Stimulated activated CD8-positive, alpha-beta memory T cell treated with anti-CD3 and anti-CD28 coated beads, Interleukin-4, amount 100 ng/mL, for 1 hour (primary cell): ENCODE data around the gene MOB3A.

Experiments used
- DNase-seq, 2 donors: peaks; one replicate each; pipeline ENCODE4 v3.0.0-alpha.2; 2020; ENCODE audit warnings: low read depth in 2 of 2, low spot score in 1 of 2

Gene MOB3A

GRCh38 chr19:2123682-2124387 is 27.7 kb upstream of the MOB3A start:
- no peak for DNase-seq

- DNase-seq, result no peak
These were observed 26.9 kb upstream of the MOB3A start for GRCh38 chr19:2122982-2123381.

- DNase-seq, result no peak
These were observed 26.1 kb upstream of the MOB3A start for GRCh38 chr19:2122251-2122650.

GRCh38 chr19:2121416-2122051 is 25.4 kb upstream of the MOB3A start:
- no peak for DNase-seq

- DNase-seq, result no peak
These were observed 24.7 kb upstream of the MOB3A start for GRCh38 chr19:2120821-2121220.

- DNase-seq, result no peak
These were observed 24.0 kb upstream of the MOB3A start for GRCh38 chr19:2119921-2120785.

GRCh38 chr19:2118438-2118837 is 22.3 kb upstream of the MOB3A start:
- DNase-seq, result no peak

- no peak for DNase-seq
These were observed 21.3 kb upstream of the MOB3A start for GRCh38 chr19:2117215-2117960.

- DNase-seq, result no peak
These were observed 20.4 kb upstream of the MOB3A start for GRCh38 chr19:2116507-2116906.

GRCh38 chr19:2115911-2116426 is 19.8 kb upstream of the MOB3A start:
- DNase-seq, result no peak

- DNase-seq, result no peak
These were observed 19.2 kb upstream of the MOB3A start for GRCh38 chr19:2115324-2115723.

GRCh38 chr19:2114821-2115220 is 18.7 kb upstream of the MOB3A start:
- DNase-seq, result no peak

GRCh38 chr19:2114218-2114617 is 18.1 kb upstream of the MOB3A start:
- DNase-seq, result no peak

GRCh38 chr19:2113439-2114211 is 17.5 kb upstream of the MOB3A start:
- DNase-seq, result no peak

GRCh38 chr19:2112516-2113320 is 16.6 kb upstream of the MOB3A start:
- no peak for DNase-seq

- DNase-seq, result no peak
These were observed 15.8 kb upstream of the MOB3A start for GRCh38 chr19:2111886-2112285.

GRCh38 chr19:2111425-2111824 is 15.3 kb upstream of the MOB3A start:
- no peak for DNase-seq

GRCh38 chr19:2110822-2111221 is 14.7 kb upstream of the MOB3A start:
- DNase-seq, result no peak

- no peak for DNase-seq
These were observed 13.1 kb upstream of the MOB3A start for GRCh38 chr19:2109046-2109864.
